Prostate gland (tissue), 2 donors: ENCODE results near the gene NRXN3.

Source experiments
- POLR2A ChIP-seq: fragments of 450-650 bp; IDR thresholded peaks from one replicate; pipeline ENCODE4 v1.6.1; 2016; ENCODE audit warnings: antibody characterized with exemption, mild to moderate bottlenecking
- POLR2AphosphoS5 ChIP-seq: sonication (generic); formaldehyde crosslinking; IDR thresholded peaks from one replicate; pipeline ENCODE4 v1.6.1; 2017; ENCODE audit warnings: antibody characterized with exemption
- TF ChIP-seq, protein P1 (sequence below), 4 experiments: fragments of 200-600 bp in 2 of 4; fragments of 450-650 bp in 2 of 4; sonication (generic) in 2 of 4; IDR thresholded peaks; 1 replicate in 3 of 4; 2 replicates in 1 of 4; pipeline ENCODE4 v1.5.1; 2016 to 2019; ENCODE audit warnings: antibody characterized with exemption in 4 of 4, mild to moderate bottlenecking in 2 of 4, moderate library complexity in 2 of 4

GRCh38 chr14:79090641-79091180, 920.5 kb downstream of the NRXN3 start:
- TF ChIP-seq POLR2AphosphoS5 (no peak), POLR2A (no peak)
- TF ChIP-seq, protein P1, sequence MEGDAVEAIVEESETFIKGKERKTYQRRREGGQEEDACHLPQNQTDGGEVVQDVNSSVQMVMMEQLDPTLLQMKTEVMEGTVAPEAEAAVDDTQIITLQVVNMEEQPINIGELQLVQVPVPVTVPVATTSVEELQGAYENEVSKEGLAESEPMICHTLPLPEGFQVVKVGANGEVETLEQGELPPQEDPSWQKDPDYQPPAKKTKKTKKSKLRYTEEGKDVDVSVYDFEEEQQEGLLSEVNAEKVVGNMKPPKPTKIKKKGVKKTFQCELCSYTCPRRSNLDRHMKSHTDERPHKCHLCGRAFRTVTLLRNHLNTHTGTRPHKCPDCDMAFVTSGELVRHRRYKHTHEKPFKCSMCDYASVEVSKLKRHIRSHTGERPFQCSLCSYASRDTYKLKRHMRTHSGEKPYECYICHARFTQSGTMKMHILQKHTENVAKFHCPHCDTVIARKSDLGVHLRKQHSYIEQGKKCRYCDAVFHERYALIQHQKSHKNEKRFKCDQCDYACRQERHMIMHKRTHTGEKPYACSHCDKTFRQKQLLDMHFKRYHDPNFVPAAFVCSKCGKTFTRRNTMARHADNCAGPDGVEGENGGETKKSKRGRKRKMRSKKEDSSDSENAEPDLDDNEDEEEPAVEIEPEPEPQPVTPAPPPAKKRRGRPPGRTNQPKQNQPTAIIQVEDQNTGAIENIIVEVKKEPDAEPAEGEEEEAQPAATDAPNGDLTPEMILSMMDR (IDR thresholded peaks at IDR 0.05): no peak
